Inferior parietal cortex (tissue), 1 donor: ENCODE results near the gene ERFE.
"Not testable (repeated sequence)": the region's sequence is repeated elsewhere in the genome, so short reads cannot be mapped to it uniquely, and the experiment has no call there.

Experiments used
- DNase-seq: peaks from one replicate; pipeline ENCODE4 v3.0.0-alpha.2; 2016; ENCODE audit errors: extremely low spot score

ERFE gene

GRCh38 chr2:238158509-238159070 is at the start of gene ERFE:
ERFE (plus strand) TSS chr2:238158970; CDS start chr2:238159008, 38 bp downstream.
- DNase-seq, result no peak

- DNase-seq, result no peak
Measured at GRCh38 chr2:238113611-238114010, 45.2 kb upstream of the ERFE start.

- no peak for DNase-seq
Measured at GRCh38 chr2:238114331-238114841, 44.4 kb upstream of the ERFE start.

- no peak for DNase-seq
Measured at GRCh38 chr2:238114851-238115660, 43.7 kb upstream of the ERFE start.

- DNase-seq, result not testable (repeated sequence)
Measured at GRCh38 chr2:238115709-238116108, 43.1 kb upstream of the ERFE start.

- DNase-seq, result no peak
Measured at GRCh38 chr2:238116298-238117198, 42.2 kb upstream of the ERFE start.

- no peak for DNase-seq
Measured at GRCh38 chr2:238117199-238118154, 41.3 kb upstream of the ERFE start.

- no peak for DNase-seq
Measured at GRCh38 chr2:238119756-238120462, 38.9 kb upstream of the ERFE start.

GRCh38 chr2:238120463-238121298 is 38.1 kb upstream of the ERFE start:
- DNase-seq, result no peak

- no peak for DNase-seq
Measured at GRCh38 chr2:238121511-238122286, 37.1 kb upstream of the ERFE start.

- DNase-seq, result no peak
Measured at GRCh38 chr2:238122287-238123217, 36.2 kb upstream of the ERFE start.

GRCh38 chr2:238123218-238123971 is 35.4 kb upstream of the ERFE start:
- no peak for DNase-seq

- no peak for DNase-seq
Measured at GRCh38 chr2:238123991-238124470, 34.7 kb upstream of the ERFE start.

- no peak for DNase-seq
Measured at GRCh38 chr2:238124488-238125126, 34.2 kb upstream of the ERFE start.

GRCh38 chr2:238125127-238125885 is 33.5 kb upstream of the ERFE start:
- no peak for DNase-seq
